Measurements from ENCODE around the gene PIP4P1.

Gene PIP4P1

GRCh38 chr14:20469242-20469889 lies 8.1 kb upstream of the PIP4P1 start, which contains the start of gene PNP:
Gene PNP (plus strand): TSS chr14:20469406. CDS start chr14:20469525, 119 bp downstream.
- TF ChIP-seq FOXP2 (optimal IDR thresholded peaks at IDR 0.05; ENCODE audit: control extremely low read depth, extremely low read length, insufficient read depth) (no peak), EZH2 (IDR thresholded peaks at IDR 0.05) (no peak), POLR2AphosphoS5 (IDR thresholded peaks at IDR 0.05; ENCODE audit: borderline replicate concordance, low read depth, low read length) (peak; percentile 99)
- no peak for DNase-seq (ENCODE audit: low read depth, low spot score)
- peak within 1 kb of the TSS; percentile 100 for H3K4me3 ChIP-seq
- H3K36me3 ChIP-seq (ENCODE audit: insufficient read depth, low read length): peaks cover 26% of the 10 kb centered on the region
- no peaks in the 10 kb centered on the region for H3K9me3 ChIP-seq (ENCODE audit: low read depth, low read length)
- no peak within 1 kb of the TSS for H3K27ac ChIP-seq
- peak within 1 kb of the TSS; percentile 85 for H3K9ac ChIP-seq (ENCODE audit: insufficient read length)

- H3K27ac ChIP-seq: no peak overlapping the region
- DNase-seq (ENCODE audit: low read depth, low spot score): no peak
- H3K9me3 ChIP-seq (ENCODE audit: low read depth, low read length): no peaks in the 10 kb centered on the region
- peak overlapping the region; percentile 100 for H3K4me3 ChIP-seq
- peaks cover 20% of the 10 kb centered on the region for H3K36me3 ChIP-seq (ENCODE audit: insufficient read depth, low read length)
- H3K9ac ChIP-seq (ENCODE audit: insufficient read length): peak overlapping the region; percentile 85
- TF ChIP-seq POLR2AphosphoS5 (IDR thresholded peaks at IDR 0.05; ENCODE audit: borderline replicate concordance, low read depth, low read length): no peak
- TF ChIP-seq EZH2 (IDR thresholded peaks at IDR 0.05): no peak
- no peak for TF ChIP-seq FOXP2 (optimal IDR thresholded peaks at IDR 0.05; ENCODE audit: control extremely low read depth, extremely low read length, insufficient read depth)
These were observed 7.6 kb upstream of the PIP4P1 start for GRCh38 chr14:20468764-20469241.

DNA sequence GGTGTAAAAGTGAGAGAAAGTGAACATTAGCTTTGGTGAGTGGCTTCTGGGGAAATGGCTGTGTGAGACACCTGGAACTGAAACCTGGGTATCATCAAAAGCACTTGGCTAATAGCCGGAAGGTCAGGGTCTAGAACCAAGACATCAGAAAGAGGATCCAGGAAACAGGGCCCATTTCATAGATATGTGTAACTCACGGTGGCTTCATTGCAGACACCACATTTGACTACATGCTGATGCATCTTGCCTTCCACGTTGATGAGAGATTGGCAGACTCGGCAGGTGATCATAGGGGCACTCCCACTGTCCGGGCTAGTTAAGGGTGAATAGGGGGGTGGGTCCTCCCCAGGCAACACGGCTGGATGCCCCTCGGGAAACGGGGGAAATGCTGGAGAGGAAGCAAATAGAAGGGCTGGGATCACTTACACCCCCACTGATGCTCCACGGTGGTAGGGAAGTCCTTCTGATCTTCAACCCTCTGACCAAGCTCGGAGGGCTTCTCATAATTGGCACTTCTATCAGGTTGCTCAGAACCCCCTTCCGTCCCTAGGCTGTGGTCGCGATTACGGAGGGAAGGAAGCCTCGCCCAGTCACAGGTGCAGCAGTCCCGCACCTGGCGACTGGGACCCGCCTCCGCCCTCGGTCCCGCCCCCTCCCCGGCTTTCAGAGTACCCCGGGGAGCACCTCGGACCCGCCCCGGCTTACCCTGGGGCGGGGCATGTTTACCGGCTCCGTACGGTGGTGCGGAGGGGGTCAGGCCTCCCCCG lies 593 bp downstream of the PIP4P1 start:
- Histone ChIP-seq H3K9ac (ENCODE audit: insufficient read length) (peak overlapping the region; percentile 94), H3K4me3 (peak overlapping the region; percentile 86), H3K9me3 (ENCODE audit: low read depth, low read length) (no peaks in the 10 kb centered on the region), H3K27ac (peak overlapping the region; percentile 74), H3K36me3 (ENCODE audit: insufficient read depth, low read length) (peaks cover 45% of the 10 kb centered on the region)
- no peak for DNase-seq (ENCODE audit: low read depth, low spot score)
- TF ChIP-seq FOXP2 (optimal IDR thresholded peaks at IDR 0.05; ENCODE audit: control extremely low read depth, extremely low read length, insufficient read depth) (no peak), EZH2 (IDR thresholded peaks at IDR 0.05) (no peak), POLR2AphosphoS5 (IDR thresholded peaks at IDR 0.05; ENCODE audit: borderline replicate concordance, low read depth, low read length) (no peak)

- Histone ChIP-seq H3K9me3 (ENCODE audit: low read depth, low read length) (no peaks in the 10 kb centered on the region), H3K27ac (peak overlapping the region; percentile 37), H3K9ac (ENCODE audit: insufficient read length) (no peak overlapping the region), H3K36me3 (ENCODE audit: insufficient read depth, low read length) (peaks cover 47% of the 10 kb centered on the region), H3K4me3 (no peak overlapping the region)
- no peak for DNase-seq (ENCODE audit: low read depth, low spot score)
- TF ChIP-seq FOXP2 (optimal IDR thresholded peaks at IDR 0.05; ENCODE audit: control extremely low read depth, extremely low read length, insufficient read depth) (no peak), EZH2 (IDR thresholded peaks at IDR 0.05) (no peak), POLR2AphosphoS5 (IDR thresholded peaks at IDR 0.05; ENCODE audit: borderline replicate concordance, low read depth, low read length) (no peak; the same call in none of the 2 replicates)
These were observed 3.0 kb downstream of the PIP4P1 start for GRCh38 chr14:20458031-20458789.

DNA sequence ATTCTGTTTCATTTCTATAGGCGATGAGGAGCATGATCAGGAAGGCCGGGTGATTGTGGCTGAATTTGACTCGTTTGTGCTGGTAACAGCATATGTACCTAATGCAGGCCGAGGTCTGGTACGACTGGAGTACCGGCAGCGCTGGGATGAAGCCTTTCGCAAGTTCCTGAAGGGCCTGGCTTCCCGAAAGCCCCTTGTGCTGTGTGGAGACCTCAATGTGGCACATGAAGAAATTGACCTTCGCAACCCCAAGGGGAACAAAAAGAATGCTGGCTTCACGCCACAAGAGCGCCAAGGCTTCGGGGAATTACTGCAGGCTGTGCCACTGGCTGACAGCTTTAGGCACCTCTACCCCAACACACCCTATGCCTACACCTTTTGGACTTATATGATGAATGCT lies 4.3 kb downstream of the PIP4P1 start:
- 0 out of 2 replicates have a peak overlapping the region, but pooled peaks have one; percentile 99 for H3K27ac ChIP-seq
- no peak for DNase-seq (ENCODE audit: low read depth, low spot score)
- TF ChIP-seq POLR2AphosphoS5 (IDR thresholded peaks at IDR 0.05; ENCODE audit: borderline replicate concordance, low read depth, low read length) (no peak; the same call in 1 of the 2 replicates), EZH2 (IDR thresholded peaks at IDR 0.05) (no peak)
- peak overlapping the region; percentile 99 for H3K9ac ChIP-seq (ENCODE audit: insufficient read length)
- peak overlapping the region; percentile 88 for H3K4me3 ChIP-seq
- peaks cover 52% of the 10 kb centered on the region for H3K36me3 ChIP-seq (ENCODE audit: insufficient read depth, low read length)
- H3K9me3 ChIP-seq (ENCODE audit: low read depth, low read length): no peaks in the 10 kb centered on the region

- Histone ChIP-seq H3K9me3 (ENCODE audit: low read depth, low read length) (no peaks in the 10 kb centered on the region), H3K36me3 (ENCODE audit: insufficient read depth, low read length) (peaks cover 63% of the 10 kb centered on the region), H3K27ac (peak overlapping the region; percentile 99), H3K9ac (ENCODE audit: insufficient read length) (peak overlapping the region; percentile 99), H3K4me3 (peak overlapping the region; percentile 88)
- no peak for TF ChIP-seq FOXP2 (optimal IDR thresholded peaks at IDR 0.05; ENCODE audit: control extremely low read depth, extremely low read length, insufficient read depth)
- TF ChIP-seq EZH2 (IDR thresholded peaks at IDR 0.05): no peak
- TF ChIP-seq POLR2AphosphoS5 (IDR thresholded peaks at IDR 0.05; ENCODE audit: borderline replicate concordance, low read depth, low read length): no peak; the same call in 1 of the 2 replicates
- peak; percentile 78 for DNase-seq (ENCODE audit: low read depth, low spot score)
These were observed 5.6 kb downstream of the PIP4P1 start for GRCh38 chr14:20455355-20456300.
